NCI-H1694 (cell line): ENCODE measurements around the gene RARRES2.
"Not testable (repeated sequence)": the region's sequence is repeated elsewhere in the genome, so short reads cannot be mapped to it uniquely, and the experiment has no call there.

ENCODE experiments used
- DNase-seq: peaks from one replicate; lab custom pipeline; 2025; lab: John Stamatoyannopoulos, UW

The RARRES2 gene

GRCh38 chr7:150317748-150318444 is 23.5 kb downstream of the RARRES2 start:
- DNase-seq, result no peak

- DNase-seq, result not testable (repeated sequence)
Measured at GRCh38 chr7:150316987-150317386, 24.4 kb downstream of the RARRES2 start.

- DNase-seq, result no peak
Measured at GRCh38 chr7:150314639-150315239, 26.7 kb downstream of the RARRES2 start.

GRCh38 chr7:150313870-150314269 is 27.6 kb downstream of the RARRES2 start:
- DNase-seq, result no peak

GRCh38 chr7:150313367-150313809 is 28.0 kb downstream of the RARRES2 start:
- DNase-seq, result no peak

GRCh38 chr7:150312649-150313366 is 28.6 kb downstream of the RARRES2 start:
- not testable (repeated sequence) for DNase-seq

GRCh38 chr7:150311711-150312110 is 29.7 kb downstream of the RARRES2 start:
- DNase-seq, result no peak

- no peak for DNase-seq
Measured at GRCh38 chr7:150311146-150311545, 30.3 kb downstream of the RARRES2 start.

GRCh38 chr7:150308575-150308974 is 32.9 kb downstream of the RARRES2 start:
- DNase-seq, result no peak

- DNase-seq, result no peak
Measured at GRCh38 chr7:150307904-150308303, 33.5 kb downstream of the RARRES2 start.

GRCh38 chr7:150307129-150307528 is 34.3 kb downstream of the RARRES2 start:
- DNase-seq, result no peak

- DNase-seq, result not testable (repeated sequence)
Measured at GRCh38 chr7:150306377-150306776, 35.1 kb downstream of the RARRES2 start.

GRCh38 chr7:150305903-150306284 is 35.5 kb downstream of the RARRES2 start:
- not testable (repeated sequence) for DNase-seq

- not testable (repeated sequence) for DNase-seq
Measured at GRCh38 chr7:150305259-150305902, 36.0 kb downstream of the RARRES2 start.

GRCh38 chr7:150304499-150305258 is 36.8 kb downstream of the RARRES2 start:
- DNase-seq, result not testable (repeated sequence)

GRCh38 chr7:150302908-150303310 is 38.5 kb downstream of the RARRES2 start:
- not testable (repeated sequence) for DNase-seq

GRCh38 chr7:150297978-150298377 is 43.5 kb downstream of the RARRES2 start:
- not testable (repeated sequence) for DNase-seq

- DNase-seq, result not testable (repeated sequence)
Measured at GRCh38 chr7:150296802-150297201, 44.6 kb downstream of the RARRES2 start.

- not testable (repeated sequence) for DNase-seq
Measured at GRCh38 chr7:150295614-150296013, 45.8 kb downstream of the RARRES2 start.

GRCh38 chr7:150295027-150295426 is 46.4 kb downstream of the RARRES2 start:
- DNase-seq, result not testable (repeated sequence)

GRCh38 chr7:150290317-150290716 is 51.1 kb downstream of the RARRES2 start:
- DNase-seq, result not testable (repeated sequence)

- DNase-seq, result not testable (repeated sequence)
Measured at GRCh38 chr7:150288816-150289215, 52.6 kb downstream of the RARRES2 start.
